Measurements from ENCODE around the gene SERPINA6.
"Not testable (repeated sequence)": the region's sequence is repeated elsewhere in the genome, so short reads cannot be mapped to it uniquely, and the experiment has no call there.

Gene SERPINA6

DNA sequence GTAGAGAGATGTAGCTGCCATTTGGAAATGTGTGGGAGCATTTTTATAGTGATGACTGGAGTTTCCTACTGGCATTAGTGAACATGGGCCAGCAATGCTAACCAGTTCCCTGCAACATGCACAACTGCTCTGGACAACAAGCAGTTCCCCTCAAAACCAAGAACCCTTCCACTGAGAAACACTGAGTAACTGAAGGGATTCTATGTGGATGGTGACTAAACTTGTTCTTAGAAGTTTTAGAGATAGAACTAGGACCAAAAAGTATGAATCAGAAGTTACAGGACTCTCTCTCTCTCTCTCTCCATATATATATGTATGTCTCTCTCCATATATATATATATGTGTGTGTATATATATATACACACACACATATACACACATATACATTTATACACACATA, 38.0 kb downstream of the SERPINA6 start:
- TF ChIP-seq, protein P1, sequence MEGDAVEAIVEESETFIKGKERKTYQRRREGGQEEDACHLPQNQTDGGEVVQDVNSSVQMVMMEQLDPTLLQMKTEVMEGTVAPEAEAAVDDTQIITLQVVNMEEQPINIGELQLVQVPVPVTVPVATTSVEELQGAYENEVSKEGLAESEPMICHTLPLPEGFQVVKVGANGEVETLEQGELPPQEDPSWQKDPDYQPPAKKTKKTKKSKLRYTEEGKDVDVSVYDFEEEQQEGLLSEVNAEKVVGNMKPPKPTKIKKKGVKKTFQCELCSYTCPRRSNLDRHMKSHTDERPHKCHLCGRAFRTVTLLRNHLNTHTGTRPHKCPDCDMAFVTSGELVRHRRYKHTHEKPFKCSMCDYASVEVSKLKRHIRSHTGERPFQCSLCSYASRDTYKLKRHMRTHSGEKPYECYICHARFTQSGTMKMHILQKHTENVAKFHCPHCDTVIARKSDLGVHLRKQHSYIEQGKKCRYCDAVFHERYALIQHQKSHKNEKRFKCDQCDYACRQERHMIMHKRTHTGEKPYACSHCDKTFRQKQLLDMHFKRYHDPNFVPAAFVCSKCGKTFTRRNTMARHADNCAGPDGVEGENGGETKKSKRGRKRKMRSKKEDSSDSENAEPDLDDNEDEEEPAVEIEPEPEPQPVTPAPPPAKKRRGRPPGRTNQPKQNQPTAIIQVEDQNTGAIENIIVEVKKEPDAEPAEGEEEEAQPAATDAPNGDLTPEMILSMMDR (IDR thresholded peaks at IDR 0.05; ENCODE audit: insufficient read depth, low read depth, low read length, missing control alignments) = no peak
- DNase-seq (ENCODE audit: low read depth) = no peak
- H3K4me3 ChIP-seq (ENCODE audit: low read length) = no peak overlapping the region

DNA sequence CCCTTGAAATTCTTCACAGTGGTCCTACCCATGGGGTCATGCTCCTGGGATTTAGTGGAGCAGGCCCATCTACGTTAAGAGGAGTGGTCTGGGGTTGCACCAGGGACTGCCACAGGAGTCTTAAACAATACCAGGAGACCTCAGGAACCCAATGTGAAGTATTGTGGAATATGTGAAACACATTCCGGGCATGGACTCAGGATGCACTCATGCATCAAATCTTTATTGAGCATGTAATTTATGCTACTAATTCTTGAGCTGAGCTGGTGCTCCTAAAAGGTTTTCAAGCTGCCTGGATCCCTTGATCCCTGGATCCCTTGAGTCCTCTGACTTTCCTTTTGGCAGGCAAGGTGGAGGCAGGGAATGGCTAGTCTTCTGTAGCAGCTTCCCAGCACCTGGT, 38.9 kb downstream of the SERPINA6 start:
- DNase-seq (ENCODE audit: low read depth) = no peak
- TF ChIP-seq, protein P1 (IDR thresholded peaks at IDR 0.05; ENCODE audit: insufficient read depth, low read depth, low read length, missing control alignments) = no peak
- no peak overlapping the region for H3K4me3 ChIP-seq (ENCODE audit: low read length)

DNA sequence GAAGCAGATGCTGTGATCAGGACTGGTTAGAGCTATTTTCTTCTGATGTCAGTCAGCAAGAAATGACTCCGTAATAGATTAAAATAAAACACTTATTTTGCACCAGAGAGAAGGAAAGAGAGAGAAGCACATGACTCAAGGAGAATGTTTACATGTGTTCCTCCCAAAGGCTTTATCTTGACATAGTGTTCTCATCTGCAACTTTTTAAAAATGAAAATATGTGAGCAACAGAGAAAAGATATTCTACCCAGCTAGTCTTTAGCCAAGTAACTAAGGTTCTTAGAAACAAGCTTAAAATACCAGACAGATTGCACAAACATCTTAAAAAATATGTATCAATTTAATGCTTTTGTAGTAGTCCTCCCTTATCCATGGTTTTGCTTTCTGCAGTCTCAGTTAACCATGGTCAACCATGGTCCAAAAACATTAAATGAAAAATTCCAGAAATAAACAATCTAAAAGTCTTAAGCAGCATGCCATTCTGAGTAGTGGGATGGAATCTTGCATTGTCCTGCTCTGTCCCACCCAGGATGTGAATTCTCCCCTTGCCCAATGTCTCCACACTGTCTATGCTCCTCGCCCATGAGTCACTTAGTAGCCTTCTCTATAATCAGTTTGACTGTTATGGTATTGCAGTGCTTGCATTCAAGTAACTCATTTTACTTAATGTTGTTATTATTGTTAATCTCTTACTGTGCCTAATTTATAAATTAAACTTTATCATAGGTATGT, 40.0 kb downstream of the SERPINA6 start:
- no peak for DNase-seq (ENCODE audit: low read depth)

DNA sequence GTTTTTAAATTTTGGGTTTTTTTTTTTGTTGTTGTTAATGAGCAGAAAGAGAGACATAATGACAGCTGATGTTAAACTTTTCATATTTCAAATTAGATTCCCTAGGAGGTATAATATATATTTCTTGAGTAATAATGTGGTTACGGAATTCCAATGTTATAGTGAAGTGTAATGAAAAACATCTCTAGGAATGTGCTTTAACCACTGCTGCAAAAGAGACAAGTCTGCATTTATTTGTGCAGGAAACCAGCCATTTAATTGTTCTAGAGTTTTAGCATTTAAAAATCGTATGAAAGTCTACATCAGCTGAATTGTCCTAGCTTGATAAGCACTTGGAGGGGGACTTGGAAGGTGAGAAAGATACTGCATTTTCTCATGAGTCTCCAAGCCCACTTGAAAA, 44.4 kb downstream of the SERPINA6 start:
- TF ChIP-seq, protein P1 (IDR thresholded peaks at IDR 0.05; ENCODE audit: insufficient read depth, low read depth, low read length, missing control alignments) = no peak
- no peak for DNase-seq (ENCODE audit: low read depth)
- no peak overlapping the region for H3K4me3 ChIP-seq (ENCODE audit: low read length)

More for the DNA sequence above, 40.0 kb downstream of the SERPINA6 start:
- TF ChIP-seq, protein P1 (IDR thresholded peaks at IDR 0.05; ENCODE audit: insufficient read depth, low read depth, low read length, missing control alignments) = no peak
- H3K4me3 ChIP-seq (ENCODE audit: low read length) = no peak overlapping the region

DNA sequence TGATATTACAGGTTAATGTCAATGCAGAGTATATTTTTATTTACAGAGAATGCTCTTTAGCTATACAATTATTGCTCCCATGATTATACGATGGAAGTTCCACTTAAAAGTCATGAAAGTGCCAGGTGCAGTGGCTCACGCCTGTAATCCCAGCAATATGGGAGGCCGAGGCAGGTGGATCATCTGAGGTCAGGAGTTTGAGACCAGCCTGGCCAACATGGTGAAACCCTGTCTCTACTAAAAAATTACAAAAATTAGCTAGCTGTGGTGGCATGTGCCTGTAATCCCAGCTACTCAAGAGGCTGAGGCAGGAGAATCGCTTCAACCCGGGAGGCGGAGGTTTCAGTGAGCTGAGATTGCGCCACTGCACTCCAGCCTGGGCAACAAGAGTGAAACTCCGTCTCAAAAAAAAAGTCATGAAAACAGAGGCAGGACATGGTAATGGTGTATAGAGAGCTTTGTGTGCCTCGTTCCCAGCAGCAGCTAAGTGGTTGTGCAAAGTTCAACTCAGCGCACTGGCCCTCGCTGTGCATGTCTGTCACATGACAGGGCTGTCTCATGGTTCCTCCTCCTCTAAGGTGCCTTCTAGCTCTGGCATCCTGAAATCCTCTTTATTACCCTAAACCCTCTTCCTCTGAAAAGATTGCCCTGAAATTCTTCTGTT, 46.1 kb downstream of the SERPINA6 start:
- DNase-seq (ENCODE audit: low read depth); H3K4me3 ChIP-seq (ENCODE audit: low read length): not testable (repeated sequence)

DNA sequence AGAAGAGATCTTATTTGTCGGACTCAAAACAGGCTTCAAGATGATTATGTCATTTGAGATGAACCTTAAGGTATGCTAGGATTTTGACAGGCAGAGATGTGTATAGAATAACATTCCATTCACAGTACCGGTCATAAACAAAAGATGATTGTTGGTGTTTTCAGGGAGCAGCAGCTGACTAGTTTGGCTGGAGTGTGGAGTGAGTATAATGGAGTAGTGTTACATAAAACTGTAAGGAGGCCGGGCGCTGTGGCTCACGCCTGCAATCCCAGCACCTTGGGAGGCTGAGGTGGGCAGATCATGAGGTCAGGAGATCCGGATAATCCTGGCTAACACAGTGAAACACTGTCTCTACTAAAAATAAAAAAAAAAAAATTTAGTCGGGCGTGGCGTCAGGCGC, 54.0 kb downstream of the SERPINA6 start:
- DNase-seq (ENCODE audit: low read depth) = peak; percentile 56
- no peak overlapping the region for H3K4me3 ChIP-seq (ENCODE audit: low read length)
- TF ChIP-seq, protein P1 (IDR thresholded peaks at IDR 0.05; ENCODE audit: insufficient read depth, low read depth, low read length, missing control alignments) = no peak

DNA sequence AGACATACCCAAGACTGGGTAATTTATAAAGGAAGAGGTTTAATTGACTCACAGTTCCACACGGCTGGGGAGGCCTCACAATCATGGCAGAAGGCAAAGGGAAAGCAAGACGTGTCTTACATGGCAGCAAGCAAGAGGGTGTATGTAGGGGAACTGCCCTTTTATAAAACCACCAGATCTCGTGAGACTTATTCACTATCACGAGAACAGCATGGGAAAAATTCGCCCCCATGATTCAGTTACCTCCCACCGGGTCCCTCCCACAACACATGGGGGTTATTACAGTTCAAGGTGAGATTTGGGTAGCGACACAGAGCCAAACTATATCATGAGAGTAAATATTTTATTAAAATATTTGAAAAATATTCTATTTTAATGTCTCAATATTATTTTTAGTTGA, 54.6 kb downstream of the SERPINA6 start:
- not testable (repeated sequence) for DNase-seq (ENCODE audit: low read depth); H3K4me3 ChIP-seq (ENCODE audit: low read length)

DNA sequence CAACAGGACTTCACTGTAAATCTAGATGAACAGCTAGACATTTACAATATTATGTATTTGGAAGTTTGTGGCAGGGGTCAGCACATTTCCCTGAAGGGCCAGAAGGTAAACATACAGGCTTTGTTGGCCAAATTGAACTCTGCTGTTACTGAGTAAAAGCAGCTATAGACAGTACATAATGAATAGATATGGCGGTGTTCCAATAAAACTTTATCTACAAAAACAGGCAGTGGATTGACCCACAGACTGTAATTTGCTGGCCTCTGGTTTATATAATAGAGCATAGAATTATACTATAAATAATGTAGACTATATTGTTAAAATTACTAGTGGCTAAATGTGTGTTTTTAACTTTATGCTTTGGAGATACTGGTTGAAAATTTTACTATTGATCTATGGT, 55.8 kb downstream of the SERPINA6 start:
- no peak for DNase-seq (ENCODE audit: low read depth)
- no peak overlapping the region for H3K4me3 ChIP-seq (ENCODE audit: low read length)
- TF ChIP-seq, protein P1 (IDR thresholded peaks at IDR 0.05; ENCODE audit: insufficient read depth, low read depth, low read length, missing control alignments) = no peak

DNA sequence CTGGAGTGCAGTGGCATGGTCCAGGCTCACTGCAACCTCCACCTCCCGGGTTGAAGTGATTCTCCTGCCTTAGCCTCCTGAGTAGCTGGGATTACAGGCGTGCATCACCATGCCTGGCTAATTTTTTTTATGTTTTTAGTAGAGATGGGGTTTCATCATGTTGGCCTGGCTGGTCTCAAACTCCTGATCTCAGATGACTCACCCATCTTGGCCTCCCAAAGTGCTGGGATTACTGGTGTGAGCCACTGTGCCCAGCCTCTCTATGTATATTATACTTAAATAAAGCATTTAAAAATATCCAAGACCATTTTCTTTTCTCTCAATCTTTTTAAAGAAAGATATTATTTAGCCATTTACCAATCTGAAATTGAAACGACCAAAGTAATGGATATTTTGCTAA, 58.9 kb downstream of the SERPINA6 start:
- peak; percentile 7 for DNase-seq (ENCODE audit: low read depth)
- not testable (repeated sequence) for H3K4me3 ChIP-seq (ENCODE audit: low read length)
